GM06990 (cell line): Measurements from ENCODE around the gene MAP6D1.

Experiments used
- DNase-seq: peaks from one replicate; pipeline ENCODE4 v3.0.0-alpha.2; 2011; ENCODE audit not compliant: insufficient read length; ENCODE audit errors: extremely low read depth
- H3K27me3 ChIP-seq: replicated peaks from 2 replicates; pipeline ENCODE4 v1.6.0; 2011; ENCODE audit warnings: low read length; ENCODE audit not compliant: control insufficient read depth, insufficient read depth
- H3K36me3 ChIP-seq: 2 replicates; pipeline ENCODE4 v1.5.1; 2011; ENCODE audit warnings: low read length; ENCODE audit not compliant: control insufficient read depth, insufficient read depth
- H3K4me3 ChIP-seq: replicated peaks from 2 replicates; pipeline ENCODE4 v1.5.1; 2011; ENCODE audit warnings: low read depth, mild to moderate bottlenecking, control low read depth, low read length
- TF ChIP-seq, protein P1 (sequence below): IDR thresholded peaks from 2 replicates; pipeline ENCODE4 v1.5.1; 2011; ENCODE audit warnings: low read length, control low read depth, mild to moderate bottlenecking, inconsistent platforms; ENCODE audit not compliant: insufficient read depth, poor library complexity, severe bottlenecking

The MAP6D1 gene

DNA sequence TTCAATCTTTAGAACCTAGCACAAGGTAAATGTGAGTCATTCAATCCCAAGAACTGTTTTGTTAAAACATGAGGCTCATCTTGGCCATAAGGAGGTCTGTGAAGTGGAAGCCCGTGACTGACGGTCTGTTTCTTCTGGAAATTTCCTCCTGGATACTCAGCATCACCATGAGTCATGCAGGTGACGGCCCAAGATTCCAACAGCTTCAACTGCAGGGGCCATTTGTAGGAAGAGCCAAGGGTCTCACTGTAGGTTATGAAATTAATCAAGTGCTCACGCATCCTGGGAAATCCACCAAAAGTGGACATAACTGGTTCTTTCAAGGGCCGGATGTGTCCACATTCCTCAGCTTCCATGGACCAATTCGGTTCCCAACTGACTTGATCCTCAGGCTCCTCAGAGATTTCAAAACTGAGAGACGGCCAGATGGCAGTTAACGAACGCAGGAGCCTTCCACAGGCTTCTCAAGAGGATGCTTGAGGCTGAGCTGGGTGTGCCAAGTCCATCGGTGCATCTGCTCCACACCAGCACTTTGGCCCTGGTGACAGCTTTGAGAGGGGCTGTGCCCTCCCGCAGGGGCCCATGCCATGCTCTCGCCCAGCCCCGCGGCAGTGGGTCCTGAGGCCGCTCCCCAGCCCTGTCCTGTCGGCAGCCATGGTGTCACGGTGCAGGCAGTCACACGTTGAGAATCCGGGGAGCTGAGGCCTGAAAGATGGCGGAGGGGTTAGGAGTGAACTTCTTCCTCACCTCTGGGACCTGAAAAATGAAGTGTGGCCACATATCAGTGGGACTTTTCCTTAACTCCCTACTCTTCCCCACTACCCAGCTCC is 8.5 kb downstream of the MAP6D1 start:
- Histone ChIP-seq H3K4me3 (no peak overlapping the region), H3K27me3 (no peaks in the 10 kb centered on the region), H3K36me3 (no peaks in the 10 kb centered on the region)
- TF ChIP-seq, protein P1, sequence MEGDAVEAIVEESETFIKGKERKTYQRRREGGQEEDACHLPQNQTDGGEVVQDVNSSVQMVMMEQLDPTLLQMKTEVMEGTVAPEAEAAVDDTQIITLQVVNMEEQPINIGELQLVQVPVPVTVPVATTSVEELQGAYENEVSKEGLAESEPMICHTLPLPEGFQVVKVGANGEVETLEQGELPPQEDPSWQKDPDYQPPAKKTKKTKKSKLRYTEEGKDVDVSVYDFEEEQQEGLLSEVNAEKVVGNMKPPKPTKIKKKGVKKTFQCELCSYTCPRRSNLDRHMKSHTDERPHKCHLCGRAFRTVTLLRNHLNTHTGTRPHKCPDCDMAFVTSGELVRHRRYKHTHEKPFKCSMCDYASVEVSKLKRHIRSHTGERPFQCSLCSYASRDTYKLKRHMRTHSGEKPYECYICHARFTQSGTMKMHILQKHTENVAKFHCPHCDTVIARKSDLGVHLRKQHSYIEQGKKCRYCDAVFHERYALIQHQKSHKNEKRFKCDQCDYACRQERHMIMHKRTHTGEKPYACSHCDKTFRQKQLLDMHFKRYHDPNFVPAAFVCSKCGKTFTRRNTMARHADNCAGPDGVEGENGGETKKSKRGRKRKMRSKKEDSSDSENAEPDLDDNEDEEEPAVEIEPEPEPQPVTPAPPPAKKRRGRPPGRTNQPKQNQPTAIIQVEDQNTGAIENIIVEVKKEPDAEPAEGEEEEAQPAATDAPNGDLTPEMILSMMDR = no peak
- no peak for DNase-seq

DNA sequence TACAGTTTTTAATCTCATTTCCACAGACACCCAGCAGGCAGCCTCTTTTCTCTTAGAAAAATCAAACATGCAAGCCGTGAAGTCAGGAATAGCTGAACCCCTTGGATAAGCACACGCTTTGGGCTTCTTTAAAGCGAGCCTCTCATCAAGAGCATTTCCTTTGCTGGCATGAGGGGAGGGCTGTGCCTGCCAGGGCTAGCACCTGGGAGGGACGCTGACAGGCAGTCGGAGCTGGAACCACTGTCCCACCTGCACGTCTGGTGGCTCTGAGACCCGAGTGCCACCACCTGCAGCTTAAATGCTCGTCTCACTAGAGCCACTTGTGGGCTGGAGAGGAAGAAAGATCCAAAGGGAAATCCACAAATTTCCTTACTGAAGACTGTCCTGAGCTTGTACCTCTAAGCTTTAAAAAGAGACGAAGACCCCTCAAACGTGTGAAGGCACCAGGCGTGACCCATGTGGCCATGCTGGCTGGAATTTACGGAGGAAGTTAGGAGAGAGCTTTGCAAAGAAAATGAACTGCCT is 9.4 kb downstream of the MAP6D1 start:
- TF ChIP-seq, protein P1 = no peak
- no peak overlapping the region for H3K4me3 ChIP-seq
- no peak for DNase-seq
- H3K27me3 ChIP-seq = no peaks in the 10 kb centered on the region
- peaks cover 4% of the 10 kb centered on the region for H3K36me3 ChIP-seq

DNA sequence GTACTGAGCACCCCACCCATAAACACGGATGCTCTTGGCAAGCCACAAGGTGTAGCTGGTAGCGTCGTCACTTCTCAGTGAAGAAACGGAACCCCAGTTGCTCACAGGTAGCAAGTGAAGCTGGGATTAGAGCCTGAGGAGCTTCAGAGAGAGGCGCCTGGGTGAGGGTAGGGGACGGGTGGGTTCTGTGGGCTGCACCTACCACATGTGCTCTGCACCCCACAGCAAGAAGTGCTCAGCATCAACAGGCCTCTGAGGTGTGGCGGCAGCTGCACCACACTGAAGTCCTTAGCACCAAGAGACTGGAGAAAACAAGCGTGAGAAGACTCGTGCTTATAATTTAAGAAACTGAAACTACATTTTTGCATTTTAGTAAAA is 9.8 kb downstream of the MAP6D1 start:
- TF ChIP-seq, protein P1 = no peak
- no peaks in the 10 kb centered on the region for H3K27me3 ChIP-seq
- no peak for DNase-seq

DNA sequence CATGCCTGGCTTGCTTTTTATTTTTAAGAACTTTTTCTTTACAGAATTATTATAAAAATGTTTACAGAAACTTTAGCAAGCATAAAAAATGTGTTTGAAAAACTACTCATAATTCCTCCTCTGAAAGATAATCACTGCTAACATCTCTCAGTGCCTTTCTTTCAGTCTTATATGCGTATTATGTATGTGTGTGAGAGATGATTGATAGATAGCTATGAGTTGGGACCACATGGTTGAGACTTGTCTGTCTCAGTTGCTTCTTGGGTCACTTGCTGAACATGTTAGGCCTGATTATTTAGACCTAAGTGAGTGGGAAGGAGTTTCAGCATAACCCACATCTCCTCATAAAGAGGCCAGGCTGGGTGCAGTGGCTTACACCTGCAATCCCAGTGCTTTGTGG is 11.1 kb downstream of the MAP6D1 start:
- TF ChIP-seq, protein P1 = no peak
- Histone ChIP-seq H3K27me3 (no peaks in the 10 kb centered on the region), H3K4me3 (no peak overlapping the region), H3K36me3 (peaks cover 13% of the 10 kb centered on the region)
- DNase-seq = no peak

More for the DNA sequence above, 9.8 kb downstream of the MAP6D1 start:
- Histone ChIP-seq H3K4me3 (no peak overlapping the region), H3K36me3 (peaks cover 5% of the 10 kb centered on the region)

DNA sequence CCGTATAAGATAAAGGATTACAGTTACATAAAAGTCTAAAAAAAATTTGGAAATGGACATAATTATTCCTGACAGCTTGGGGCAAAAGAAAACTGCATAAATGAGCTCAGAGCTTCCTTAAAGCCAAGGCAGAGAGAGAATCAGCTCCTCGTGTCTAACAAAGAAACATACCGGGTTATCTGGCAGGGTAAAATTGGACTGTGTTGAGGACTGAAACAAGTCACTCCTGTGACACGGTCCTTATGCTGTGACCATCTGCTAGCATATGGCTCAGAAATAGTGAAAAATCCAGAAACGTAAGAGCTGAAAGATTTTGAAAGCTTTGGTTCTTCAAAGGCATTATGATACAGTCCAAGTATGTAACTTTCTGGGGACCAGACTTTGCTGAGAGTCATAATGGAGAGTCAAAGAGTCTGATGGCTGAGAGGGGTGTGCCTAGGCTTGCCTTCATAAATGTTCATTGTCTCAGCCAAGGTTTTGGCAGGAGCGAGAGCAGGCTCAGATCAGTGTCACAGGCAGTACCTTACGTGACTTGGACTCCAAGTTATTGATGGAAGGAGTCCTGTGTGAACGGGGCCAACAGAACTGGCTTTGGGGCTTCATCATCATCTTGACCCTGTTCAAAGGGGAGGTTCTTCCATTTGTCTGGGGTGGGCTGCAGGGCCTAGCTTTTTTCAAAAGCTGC is 12.5 kb downstream of the MAP6D1 start:
- TF ChIP-seq, protein P1 = no peak
- DNase-seq = no peak
- Histone ChIP-seq H3K36me3 (peaks cover 17% of the 10 kb centered on the region), H3K4me3 (no peak overlapping the region), H3K27me3 (no peaks in the 10 kb centered on the region)
